Left renal cortex interstitium (tissue), 4 donors: ENCODE results near the gene BTBD3. TPM values are rescaled to one million over a fixed set of nuclear protein-coding genes. Genes with fewer than 3 reads are reported as not detected.
A peak's percentile ranks its signal among the peaks of the same experiment; 100 is the strongest.

Experiments used
- DNase-seq, 4 donors: peaks; one replicate each; pipeline ENCODE4 v3.0.0-alpha.2; 2013; ENCODE audit warnings: low read depth in 4 of 4, low spot score in 2 of 4, missing footprints in 1 of 4
- polyA plus RNA-seq, 4 donors: library from polyadenylated mRNA; unstranded; fragments of 120-200 nt; gene quantifications; one replicate each; pipeline ENCODE4 v1.2.1, GENCODE V29; 2013; ENCODE audit not compliant: insufficient read length in 4 of 4

BTBD3 gene
- 10 to 100 TPM; 58.2 to 79.3 (median 66.4) TPM for polyA plus RNA-seq

DNA sequence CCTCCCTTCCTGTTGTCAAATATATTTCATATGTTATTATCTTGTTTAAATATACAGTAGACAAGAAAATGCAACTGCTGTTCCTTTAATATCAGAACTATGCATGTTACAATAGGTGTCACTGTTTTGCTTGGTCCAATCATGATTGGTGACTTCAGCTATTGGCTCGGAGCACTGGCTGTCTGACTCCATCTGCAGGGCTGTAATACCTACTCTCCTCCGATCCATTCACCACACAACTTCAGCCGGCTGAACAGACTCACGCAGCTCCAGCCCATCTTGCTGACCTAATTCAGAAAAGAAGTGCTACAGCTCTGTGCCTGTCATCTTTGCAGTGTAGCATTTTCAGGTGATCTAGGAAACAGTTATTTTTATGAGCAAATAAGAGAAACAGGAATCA lies at the start of gene BTBD3:
TSS of gene BTBD3 (plus strand) at position 231 of the 400 bp plus-strand sequence. CDS start 383 bp downstream, outside the sequence.
- DNase-seq: no peak

DNA sequence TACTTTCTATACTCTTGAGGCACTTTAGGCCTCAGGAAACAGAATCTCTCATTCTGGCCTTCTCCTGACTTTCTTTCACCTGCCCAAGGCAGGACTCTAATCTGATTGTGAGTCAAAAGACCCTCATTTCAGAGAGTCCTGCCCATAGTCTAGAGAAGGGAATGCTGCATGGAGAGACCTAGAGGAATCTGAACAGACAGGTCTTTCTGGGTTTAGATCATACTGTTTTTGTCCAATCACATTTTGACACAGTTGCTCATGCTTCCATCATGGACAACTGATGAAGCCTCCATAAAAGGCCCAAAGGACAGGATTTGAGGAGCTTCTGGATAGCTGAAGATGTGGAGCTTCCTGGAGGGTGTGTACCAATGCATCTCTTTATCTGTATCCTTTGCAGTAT lies 48.1 kb upstream of the BTBD3 start:
- DNase-seq: no peak

DNA sequence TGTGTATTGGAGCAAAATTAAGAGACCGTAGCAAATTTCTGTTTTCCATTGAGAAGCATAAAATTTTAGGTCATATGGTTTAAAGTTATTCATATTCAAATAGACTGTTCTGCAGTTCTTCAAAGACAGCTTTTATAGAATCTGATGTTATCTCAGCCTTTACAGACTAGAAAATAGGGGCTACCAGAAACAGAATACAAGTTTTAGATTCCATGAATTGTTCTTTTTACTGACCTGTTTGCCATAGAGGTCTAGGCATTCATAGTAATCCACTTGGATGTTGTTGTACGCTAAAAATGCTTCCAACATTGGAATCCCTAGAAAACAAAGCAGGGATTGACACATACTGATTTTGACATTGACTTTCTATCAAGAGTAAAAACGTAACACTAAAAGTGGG lies 47.3 kb upstream of the BTBD3 start:
- DNase-seq: no peak

DNA sequence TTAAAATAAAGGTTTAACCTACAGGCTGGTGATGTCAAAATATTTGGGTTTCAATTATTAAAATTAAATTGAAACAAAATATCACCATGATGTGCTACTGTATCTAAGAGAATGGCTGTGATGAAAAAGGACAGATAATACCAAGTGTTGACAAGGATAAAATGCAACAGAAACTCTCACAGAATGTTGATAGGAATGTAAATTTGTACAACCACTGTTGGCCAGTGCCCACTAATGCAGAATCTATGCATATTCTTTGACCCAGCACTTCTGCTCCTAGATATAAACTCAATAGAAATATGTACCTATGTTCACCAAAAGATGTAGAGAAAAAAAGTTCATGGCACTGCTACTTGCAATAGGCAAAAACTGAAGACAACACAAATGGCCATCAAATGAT lies 41.1 kb upstream of the BTBD3 start:
- DNase-seq: no peak

DNA sequence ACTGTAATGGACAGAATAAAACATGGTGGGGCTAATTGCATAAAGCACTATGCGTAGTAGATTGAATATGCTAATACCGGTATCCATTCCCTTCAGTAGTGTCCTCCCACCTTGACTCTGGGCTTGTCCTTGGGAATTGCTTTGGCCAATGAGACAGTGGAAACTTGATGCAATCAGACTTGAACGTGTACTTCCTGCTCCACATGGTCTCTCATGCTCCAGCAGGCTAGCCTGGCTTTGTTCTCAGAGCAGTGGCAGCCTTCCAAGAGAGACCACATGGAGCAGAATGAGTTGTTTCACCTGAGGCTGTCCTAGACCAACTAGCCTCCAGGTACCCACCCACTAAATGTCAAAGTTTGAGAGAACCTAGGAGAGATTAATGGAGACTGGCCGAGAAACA lies 37.0 kb upstream of the BTBD3 start:
- no peak for DNase-seq

DNA sequence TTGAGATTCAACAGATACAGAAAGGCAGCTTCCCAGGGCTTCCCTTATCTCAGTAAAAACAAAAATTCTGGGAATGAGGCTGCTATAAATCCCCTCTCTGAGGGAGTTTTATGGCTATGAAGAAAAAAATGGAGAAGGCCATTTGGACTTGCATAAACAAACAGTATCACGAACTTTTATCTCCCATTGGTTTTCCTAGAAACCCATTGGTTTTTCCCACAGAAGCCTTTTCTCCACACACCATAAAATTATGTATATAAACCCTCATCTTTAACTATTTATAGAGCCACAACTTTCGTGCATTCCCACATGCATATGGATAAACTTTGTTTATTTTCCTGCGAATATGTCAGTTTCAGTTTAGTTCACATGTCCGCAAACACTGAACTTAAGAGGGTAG lies 36.2 kb upstream of the BTBD3 start:
- no peak for DNase-seq

DNA sequence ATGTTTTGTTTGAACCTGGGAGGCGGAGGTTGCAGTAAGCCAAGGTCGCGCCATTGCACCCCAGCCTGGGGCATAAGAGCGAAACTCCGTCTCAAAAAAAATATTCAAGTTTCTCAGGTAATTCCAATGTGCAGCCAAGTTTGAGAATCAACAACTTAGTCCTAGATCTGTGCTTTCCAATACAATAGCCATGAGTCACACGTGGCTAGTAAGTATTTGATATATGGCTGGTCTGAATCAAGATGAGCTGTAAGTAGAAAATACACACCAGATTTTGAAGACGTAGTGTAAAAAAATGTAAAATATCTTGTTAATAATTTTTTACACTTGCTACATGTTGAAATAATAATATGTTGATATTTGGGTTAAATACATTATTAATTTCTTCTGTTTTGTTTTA lies 35.0 kb upstream of the BTBD3 start:
- no peak for DNase-seq

DNA sequence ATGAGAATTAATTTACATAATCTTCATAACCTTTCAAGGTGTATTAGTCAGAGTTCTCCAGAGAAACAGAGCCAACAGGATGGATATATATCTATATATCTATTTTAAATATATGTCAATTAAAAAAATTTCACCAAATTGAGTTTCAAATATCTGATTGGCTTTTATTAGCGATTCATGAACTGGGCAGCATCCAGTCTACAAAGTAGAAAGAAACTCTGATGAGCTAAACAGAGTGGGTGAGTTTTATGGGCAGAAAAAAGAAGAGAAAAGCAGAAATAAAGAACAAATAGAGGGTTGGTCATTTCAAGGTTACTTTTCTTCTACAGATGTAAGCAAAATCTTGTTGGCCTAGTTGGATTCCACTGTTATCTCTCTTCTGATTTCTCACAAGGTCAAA lies 29.0 kb upstream of the BTBD3 start:
- DNase-seq: no peak

DNA sequence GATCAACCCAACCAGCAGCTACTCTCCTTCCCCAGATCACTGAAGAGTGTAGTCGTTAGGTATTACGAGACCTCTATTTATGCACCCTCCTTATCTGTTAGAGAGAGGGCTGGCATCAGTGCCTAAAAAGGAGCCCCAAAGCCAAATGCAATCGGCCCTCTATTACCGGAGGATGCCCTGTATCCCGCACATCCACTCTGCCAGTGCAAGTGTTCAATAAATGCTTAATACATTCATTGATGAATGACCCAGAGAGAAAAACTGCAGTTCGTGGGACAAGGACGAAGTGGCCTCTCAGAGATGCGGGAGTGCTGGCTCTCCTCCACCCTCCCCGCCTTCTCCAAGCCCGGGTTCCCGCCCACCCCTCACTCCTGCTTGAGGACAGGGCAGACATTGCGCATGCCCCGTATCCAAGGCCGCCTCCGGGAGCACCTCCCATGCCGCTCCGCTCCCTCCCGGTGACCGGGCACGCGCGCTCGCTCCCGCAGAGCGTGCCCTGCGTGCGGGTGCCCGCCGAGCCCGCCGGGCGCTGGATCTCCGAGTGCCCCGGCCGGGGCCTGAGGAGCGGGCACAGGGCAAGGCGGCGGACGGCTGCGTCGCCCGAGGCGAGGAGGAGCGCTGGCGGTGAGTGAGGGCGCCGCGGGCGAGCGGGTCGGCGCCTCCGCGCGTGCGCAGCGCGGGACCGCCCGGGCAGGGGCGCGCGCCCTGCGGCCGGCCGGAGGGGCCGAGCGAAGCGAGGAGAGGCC lies 27.2 kb upstream of the BTBD3 start:
- peak in 3 of 4 donors; percentile 83 to 91 (median 90) for DNase-seq

DNA sequence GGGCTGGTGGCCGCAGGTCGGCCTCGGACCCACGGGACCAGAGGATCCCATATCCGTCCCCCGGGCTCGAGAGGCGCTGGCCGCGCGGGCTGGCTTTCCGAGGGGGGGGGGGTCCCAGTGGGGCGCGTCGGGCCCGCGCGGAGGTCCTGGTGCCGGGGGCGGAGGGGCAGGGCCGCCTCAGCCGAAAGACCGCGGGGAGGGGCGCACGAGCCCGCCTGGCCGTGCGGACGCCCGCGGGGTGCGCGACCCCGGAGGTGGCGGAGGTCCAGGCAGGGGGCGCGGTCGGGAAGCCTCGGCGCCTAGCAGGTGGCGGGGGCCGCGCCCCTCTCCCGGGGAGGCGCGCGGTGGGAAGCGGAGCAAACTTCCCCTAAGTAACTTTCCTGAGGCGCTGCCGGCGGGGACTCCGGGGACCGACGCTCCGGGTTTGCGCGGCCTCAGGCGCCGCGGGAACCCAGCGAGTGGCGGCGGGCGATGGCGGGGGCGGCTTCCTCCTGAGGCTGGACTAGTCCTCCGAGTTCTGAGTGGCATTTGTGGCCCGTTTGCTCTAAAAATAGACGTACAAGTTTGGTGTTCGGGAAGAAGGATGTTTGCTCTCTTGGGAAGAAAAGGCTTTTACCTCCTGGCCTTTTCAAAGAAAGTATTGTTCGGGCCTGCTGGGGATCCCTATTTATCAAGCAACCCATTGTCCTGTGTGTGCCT lies 26.5 kb upstream of the BTBD3 start:
- DNase-seq: peak in 2 of 4 donors; percentile 33 to 44

DNA sequence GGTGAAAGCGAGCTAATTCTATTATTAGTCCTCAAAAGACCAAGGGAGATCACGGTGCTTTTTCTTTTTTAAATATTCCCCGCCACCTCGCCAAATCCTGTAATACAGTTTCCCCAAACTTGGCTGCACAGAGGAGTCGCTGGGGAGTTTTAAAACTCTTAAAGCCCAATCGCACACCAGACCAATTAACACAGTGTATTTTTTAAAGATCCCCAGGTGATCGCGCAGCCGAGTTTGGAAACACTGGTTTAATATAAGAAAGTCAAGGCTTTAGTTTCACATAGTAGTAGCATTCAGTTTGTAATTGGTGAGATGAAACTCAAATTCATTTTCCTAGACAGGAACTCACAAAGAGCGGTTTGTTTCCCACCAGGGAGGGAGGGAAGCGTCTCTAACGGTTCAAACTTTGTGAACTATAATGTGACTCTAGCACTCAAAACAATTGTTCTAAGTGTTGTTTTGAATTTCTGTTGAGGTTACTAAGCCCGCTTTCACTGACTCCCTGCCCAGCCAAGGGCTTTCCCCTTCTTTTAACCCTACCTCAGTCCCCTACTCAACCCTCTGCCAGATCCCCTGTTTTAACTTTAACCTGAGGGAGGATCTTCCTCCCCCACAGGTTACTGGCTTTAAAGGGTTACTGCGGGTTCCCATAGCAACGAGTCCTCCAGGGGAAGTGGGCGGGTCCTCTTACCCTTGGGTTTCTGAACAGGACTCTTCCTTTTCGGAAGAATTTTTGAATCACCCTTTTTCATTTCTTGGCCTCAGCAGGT lies 25.7 kb upstream of the BTBD3 start:
- DNase-seq: peak in 3 of 4 donors; percentile 71 to 84 (median 76)

DNA sequence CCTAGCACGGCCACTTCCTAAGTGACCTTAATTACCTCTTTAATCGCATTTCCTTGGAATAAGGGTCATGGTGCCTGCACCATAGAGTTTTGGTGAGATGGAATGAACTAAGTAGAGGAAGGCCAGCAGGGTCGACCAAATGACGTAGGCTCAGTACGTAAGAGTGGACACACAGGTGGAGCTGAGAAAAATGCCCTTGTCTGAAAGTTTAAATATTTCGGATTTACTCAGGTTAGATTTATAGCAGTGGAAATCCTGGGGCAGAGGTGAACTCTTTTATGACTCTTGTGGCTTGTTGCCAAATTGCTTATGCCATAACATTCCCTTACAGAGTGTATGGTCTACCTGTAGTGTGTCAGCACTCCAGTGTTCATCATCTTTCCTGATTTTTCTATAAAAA lies 23.6 kb upstream of the BTBD3 start:
- DNase-seq: no peak

DNA sequence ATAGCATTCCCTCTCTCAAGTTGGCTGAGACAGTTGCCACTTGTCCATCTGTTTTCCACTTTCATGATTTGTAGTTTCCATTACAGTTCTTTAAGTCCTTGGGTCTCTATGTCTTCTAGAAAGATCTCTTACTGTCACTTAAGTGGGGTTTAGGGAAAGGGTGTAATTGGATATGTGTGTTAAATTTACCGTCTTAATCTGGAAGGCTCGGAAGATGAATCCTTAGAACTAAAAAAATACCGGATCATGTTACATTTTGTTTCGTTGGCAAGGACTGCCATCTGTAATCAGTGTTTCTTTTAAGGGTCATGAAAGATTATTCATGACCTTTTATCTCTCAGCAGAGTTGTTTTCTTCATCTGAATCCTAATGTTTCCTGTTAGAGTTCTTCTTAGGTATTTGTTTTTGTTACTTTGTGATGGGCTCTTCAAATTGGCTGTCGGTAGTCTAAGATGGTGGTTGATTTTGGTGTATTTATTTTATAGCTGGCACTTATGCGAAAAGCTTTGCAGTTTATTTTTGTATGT lies 21.8 kb upstream of the BTBD3 start:
- no peak for DNase-seq

DNA sequence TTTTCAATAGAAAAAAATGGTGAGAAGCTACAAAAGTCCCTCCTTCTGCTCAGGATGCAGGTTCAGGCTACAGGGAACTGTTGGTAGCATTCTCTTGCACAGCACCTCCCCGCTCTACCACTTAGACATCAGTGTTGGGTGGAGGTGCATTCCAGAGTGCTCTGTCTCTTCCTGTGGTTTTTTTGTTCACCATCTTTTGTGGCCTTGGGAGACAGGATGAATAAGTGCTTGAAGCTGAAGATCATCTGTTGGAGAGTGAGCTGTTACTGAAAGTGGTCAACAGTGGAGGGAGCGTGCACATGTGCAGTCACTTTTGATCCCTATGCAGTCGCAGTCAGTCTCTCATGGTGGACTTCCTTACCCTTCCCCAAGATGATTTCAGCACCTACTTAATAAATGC lies 16.6 kb upstream of the BTBD3 start:
- DNase-seq: no peak

DNA sequence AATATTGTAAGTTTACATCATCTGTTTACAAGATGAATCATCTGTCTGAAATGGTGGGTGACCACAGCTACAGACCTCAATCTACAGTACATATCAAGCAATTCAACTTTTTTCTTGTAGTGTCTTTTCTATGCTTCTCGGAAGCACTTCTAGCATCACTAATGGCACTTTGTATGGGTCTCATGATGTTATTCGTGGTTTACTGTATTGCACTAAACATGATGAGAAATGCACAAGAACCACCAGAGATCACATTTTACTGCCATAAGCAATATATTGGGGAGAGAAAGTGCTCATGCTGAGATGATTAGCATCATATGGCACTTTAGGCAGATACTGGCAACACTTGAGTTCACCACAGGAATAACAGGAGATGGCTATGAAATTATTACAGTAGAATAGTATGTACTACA lies 15.4 kb upstream of the BTBD3 start:
- DNase-seq: no peak

DNA sequence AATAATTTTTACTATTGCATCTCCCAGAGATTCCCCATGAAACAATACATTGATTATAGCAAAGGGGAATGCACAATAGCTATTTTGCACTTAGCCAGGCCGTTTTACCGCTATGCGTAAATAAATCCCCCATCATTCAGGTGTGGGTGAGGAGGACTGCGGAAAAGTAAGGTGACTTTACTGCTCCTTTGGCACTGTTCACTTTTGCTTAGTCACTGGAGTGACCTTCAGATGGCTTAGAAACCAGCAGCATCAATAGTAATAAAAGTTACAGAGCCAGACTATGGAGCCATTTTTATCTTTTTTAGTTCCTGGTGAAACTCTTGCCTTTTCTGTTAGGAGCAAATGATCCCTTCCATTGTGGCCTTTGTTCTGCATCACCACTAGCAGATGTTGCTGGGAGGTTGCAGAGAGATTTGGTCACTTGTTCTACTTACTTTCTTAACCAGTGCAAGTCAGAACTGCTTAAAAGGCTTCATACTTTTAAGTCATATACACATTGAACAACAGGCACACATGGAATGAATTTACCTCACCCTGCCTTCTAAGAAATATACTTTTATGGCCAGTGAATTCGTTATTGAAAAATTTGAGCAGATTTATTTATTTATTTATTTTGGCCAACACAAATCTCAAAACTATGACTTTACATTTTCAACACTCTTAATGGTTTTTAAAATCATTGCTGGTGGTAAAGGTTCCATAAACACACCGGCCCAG lies 12.1 kb upstream of the BTBD3 start:
- no peak for DNase-seq

DNA sequence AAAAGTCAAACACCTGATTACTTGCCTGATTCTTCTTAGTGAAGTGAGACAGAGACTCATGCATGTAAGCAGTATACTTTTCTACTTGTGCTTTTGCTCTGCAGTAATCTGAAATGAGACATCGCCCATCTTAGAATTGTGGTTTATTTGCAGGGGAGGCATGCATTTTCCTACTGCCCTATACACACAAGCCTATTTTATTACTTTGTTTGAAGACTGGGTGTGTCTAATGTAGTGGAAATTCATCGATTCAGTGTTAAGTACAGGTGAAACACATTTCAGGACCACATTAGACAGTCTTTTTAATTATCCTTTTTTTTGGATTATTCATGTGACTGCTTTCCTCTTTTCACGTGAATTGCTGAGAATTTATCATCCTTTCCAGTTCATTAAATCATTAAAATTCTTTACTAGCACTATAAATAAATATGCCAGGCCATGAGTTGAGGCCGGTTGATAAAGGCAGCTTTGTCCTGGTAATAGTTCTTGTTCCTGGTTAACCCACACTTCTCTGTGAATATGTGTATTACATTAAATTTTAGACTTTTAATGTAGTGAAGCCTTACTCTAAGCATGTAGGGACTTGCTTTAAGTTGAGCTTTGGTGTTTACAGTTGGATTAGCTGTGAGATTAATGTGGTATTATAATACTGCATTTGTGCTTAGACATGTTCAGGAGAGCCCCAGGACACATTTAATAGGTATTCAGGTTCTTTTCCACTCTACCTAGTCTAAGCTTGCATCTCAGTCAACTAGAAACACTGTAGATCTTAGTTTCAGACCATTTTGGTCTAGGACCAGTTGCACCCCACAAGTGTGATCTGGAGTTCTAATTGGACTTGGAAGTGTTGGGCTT lies 10.8 kb upstream of the BTBD3 start:
- DNase-seq: no peak

DNA sequence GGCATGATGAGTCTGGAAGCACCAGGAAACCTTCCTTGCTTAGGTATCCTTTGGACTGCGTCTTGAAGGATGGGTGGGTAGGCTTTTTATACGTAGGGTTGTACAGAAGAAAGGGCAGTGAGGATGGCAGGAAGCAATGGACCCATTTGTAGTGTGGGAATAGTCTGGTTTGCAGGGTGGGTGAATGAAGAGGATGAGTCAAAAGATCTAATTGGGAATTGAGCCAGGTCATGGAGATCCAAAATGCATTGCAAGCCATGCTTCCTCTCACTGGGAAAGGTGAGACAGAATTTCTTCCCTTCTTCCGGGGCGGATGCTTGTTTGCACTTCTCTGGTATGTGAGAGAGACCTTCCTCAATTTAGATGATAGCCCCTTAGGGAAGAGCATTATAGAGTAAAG lies 10.1 kb upstream of the BTBD3 start:
- DNase-seq: no peak

DNA sequence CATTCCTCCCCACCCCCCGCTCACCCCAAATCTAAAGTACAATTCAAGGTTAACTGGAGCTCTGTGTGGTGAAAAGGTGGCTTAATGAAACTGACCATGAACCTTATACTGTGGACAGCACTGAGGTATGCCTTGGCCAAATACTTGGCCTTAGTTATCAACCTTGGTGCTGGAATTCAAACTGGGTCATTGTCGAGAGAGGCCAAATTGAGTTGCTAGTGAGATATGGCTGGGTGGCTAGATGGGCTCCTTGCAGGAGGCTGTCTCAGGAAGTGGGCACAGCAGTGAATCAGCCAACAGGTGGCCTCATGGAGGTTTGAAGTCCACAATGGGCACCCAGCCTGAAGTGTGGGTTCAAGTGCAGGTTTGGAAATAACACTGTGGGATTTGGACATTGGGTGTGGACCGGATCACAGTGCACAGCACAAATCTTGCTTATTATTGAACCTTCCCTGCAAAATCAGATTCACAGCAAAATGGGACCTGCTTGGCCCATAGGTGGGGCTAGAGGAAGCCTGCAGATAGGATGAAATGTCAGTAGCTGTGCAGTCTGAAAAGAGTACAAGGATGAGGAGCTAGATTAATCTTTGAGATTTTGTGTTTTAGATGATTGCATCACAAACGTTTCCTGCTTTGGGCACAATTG lies 5.6 kb upstream of the BTBD3 start:
- DNase-seq: no peak
